ENCODE data around the gene SRPRB. TPM values are rescaled to one million over a fixed set of nuclear protein-coding genes. Genes with fewer than 3 reads are reported as not detected.
A peak's percentile ranks its signal among the peaks of the same experiment; 100 is the strongest.

Gene SRPRB
- total and polyA plus RNA-seq, 9 of the 15 experiments (the other 6 are each of a cell fraction or from before 2014, with no cell fraction given): 29.5 to 66.0 (median 41.4) TPM

GRCh38 chr3:133866141-133866540 is 60.5 kb downstream of the SRPRB start (continued):
- TF ChIP-seq ELF2 (CRISPR knock-in tag; IDR thresholded peaks at IDR 0.05) (no peak), FOS (IDR thresholded peaks at IDR 0.05; ENCODE audit: extremely low read depth, insufficient read length) (no peak), SOX6 (IDR thresholded peaks at IDR 0.05) (no peak), ERF (CRISPR knock-in tag; IDR thresholded peaks at IDR 0.05) (no peak), GABPB2 (CRISPR knock-in tag; conservative IDR thresholded peaks at IDR 0.05) (no peak), ARID3A (IDR thresholded peaks at IDR 0.05; ENCODE audit: borderline replicate concordance, low read depth, low read length) (no peak), SIX5 (IDR thresholded peaks at IDR 0.05; ENCODE audit: borderline replicate concordance in 1 of 2, insufficient read depth in 1 of 2, low read depth in 1 of 2, low read length in 2 of 2) (no peak), KLF13 (tag; IDR thresholded peaks at IDR 0.05; ENCODE audit: borderline replicate concordance, low read depth) (no peak)

GRCh38 chr3:133868186-133868585 is 62.6 kb downstream of the SRPRB start:
- ATAC-seq (no peak), FAIRE-seq (no peak), DNase-seq (ENCODE audit: extremely low read depth in 1 of 4, low spot score in 3 of 4) (no peak)
- Histone ChIP-seq H3K27ac (ENCODE audit: extremely low read depth, low read depth, low read length) (no peak overlapping the region), H3K9me3 (replicated peaks; ENCODE audit: control insufficient read depth, insufficient read depth, low read depth, low read length) (no peaks in the 10 kb centered on the region), H3K36me3 (ENCODE audit: control insufficient read depth, insufficient read depth, low read length) (no peaks in the 10 kb centered on the region; the same call in 2 of the 3 replicates), H2AFZ (ENCODE audit: low read depth, low read length) (no peak overlapping the region), H3K79me2 (ENCODE audit: control insufficient read depth, insufficient read depth, low read length) (no peaks in the 10 kb centered on the region), H3K9me1 (ENCODE audit: control insufficient read depth, insufficient read depth, low read length) (no peaks in the 10 kb centered on the region), H3K27me3 (ENCODE audit: control insufficient read depth in 2 of 2, insufficient read depth in 2 of 2, low read length in 2 of 2) (no peaks in the 10 kb centered on the region), H3K9ac (ENCODE audit: insufficient read depth in 1 of 2, low read depth in 2 of 2, low read length in 2 of 2) (0 out of 4 replicates have a peak overlapping the region, but pooled peaks of 1 of the 2 experiments have one; percentile 68), H4K20me1 (replicated peaks; ENCODE audit: control insufficient read depth, insufficient read depth, low read length) (no peaks in the 10 kb centered on the region), H3K4me3 (no peak overlapping the region), H3K4me2 (ENCODE audit: insufficient read depth, low read length) (no peak overlapping the region), H3K4me1 (replicated peaks in 1 of 2; ENCODE audit: control insufficient read depth in 2 of 2, insufficient read depth in 2 of 2, low read length in 2 of 2) (peaks cover 8% of the 10 kb centered on the region in 2 experiments; a peak in 3 of 5 replicates)
- WGBS (ENCODE audit: insufficient coverage, low coverage, missing lambda C conversion rate): 69% methylated on average over 6 of the region's 8 CpGs
- no TSS peak for BruUV-seq (replicated peaks)
- ChIA-PET POLR2A (no interaction called here), CTCF (ENCODE audit: low intra/inter-chr PET ratio) (no interaction called here)
- TF ChIP-seq SMC3 (conservative IDR thresholded peaks at IDR 0.05; ENCODE audit: insufficient read depth, low read depth, low read length): no peak
- in situ Hi-C loops (cut with MboI) (no loop called here), intact Hi-C loops (cut with micrococcal nuclease) (no loop called here)
